GM19455 (cell line): Measurements from ENCODE around the gene SLC35F2.
"Not testable (repeated sequence)": the region's sequence is repeated elsewhere in the genome, so short reads cannot be mapped to it uniquely, and the experiment has no call there.

Experiments used
- ATAC-seq: cut with Tn5 transposase; IDR thresholded peaks from one replicate; pipeline ENCODE4 v1.9.1; 2021; ENCODE audit not compliant: unreplicated experiment

SLC35F2 gene

DNA sequence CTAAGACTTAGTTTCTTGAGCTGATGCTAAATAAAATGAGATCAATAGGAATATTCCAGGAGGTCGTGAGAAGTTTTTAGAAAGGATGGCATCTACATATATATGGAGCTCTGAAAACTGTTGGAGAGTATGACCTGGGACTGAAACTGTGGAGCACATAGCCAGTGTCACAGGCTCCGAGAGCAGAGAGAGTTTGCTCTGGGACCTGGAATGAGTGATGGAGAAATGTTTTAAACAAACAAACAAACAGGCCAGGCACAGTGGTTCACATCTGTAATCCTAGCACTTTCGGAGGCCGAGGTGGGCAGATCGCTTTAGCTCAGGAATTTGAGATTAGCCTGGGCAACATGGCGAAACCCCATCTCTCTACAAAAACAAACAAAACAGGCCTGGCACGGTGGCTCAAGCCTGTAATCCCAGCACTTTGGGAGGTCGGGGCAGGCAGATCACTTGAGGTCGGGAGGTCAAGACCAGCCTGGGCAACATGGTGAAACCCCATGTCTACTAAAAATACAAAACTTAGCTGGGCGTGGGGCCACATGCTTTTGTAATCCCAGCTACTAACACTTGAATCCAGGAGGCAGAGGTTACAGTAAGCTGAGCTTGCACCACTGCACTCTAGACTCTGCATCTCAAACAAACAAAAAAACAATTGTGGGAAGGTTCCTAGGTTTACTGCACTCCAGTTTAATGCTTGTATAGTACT lies 67.1 kb downstream of the SLC35F2 start:
- ATAC-seq = no peak

DNA sequence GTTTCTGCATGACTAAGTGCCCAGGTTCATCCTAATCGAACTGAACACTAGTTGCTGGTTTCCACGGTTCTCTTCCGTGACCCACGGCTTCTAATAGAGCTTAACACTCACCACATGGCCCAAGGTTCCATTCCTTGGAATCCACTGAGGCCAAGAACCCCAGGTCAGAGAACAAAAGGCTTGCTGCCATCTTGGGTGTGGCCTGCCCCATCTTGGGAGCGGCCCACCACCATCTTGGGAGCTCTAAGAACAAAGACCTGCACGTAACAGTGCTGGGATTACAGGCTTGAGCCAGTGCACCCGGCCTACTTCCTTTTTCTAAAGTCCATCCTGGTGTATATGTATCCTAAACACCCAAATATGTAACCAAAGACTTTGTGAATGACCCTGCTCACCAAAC lies 68.8 kb downstream of the SLC35F2 start:
- ATAC-seq = no peak

DNA sequence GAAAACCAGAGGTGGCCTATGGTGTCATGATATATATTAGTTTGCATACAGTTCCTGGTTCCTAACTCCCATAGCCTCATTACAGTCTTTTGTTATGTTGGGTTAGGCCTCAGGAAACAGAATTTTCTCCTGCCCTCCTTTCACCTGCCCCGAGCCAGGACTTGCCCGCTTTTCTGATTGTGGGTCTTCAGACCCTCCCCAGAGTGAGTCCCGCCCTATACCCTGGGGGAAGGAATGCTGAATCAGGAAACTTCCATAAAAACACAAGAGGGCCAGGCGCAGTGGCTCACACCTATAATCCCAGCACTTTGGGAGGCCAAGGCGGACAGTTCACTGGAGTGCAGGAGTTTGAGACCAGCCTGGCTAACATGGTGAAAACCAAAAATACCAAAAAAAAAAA lies 70.9 kb downstream of the SLC35F2 start:
- ATAC-seq = no peak

DNA sequence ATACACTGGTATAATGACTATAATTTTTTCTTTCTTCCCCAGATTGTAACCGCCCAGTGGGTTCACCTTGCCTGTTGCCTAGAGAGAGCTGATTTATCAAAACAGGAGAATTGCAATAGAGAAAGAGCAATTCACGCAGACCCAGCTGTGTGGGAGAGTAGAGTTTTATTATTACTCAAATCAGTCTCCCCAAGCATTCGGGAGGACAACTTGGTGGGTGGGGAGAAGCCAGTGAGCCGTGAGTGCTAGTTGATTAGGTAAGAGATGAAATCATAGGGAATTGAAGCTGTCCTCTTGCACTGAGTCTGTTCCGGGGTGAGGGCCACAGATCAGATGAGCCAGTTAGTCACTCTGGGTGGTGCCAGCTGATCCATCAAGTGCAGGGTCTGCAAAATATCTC lies 73.2 kb downstream of the SLC35F2 start:
- no peak for ATAC-seq

DNA sequence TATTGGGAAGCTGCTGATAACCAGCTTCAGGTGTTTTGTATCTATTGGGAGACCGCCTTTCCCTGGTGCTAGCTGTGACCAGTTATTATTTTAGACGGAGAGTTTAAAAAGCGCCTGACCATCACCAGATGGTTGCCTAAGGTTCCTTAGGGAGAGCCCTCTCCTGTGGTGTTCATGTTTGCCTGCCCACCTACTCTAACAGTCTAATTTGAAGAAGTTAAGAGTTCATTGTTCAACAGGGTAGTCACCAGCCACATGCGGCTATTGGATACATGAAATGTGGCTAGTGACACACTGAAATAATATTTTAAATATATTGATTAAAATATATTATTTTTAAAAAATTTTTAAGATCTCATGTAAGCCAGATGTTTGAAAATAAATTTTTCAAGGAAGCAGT lies 75.5 kb downstream of the SLC35F2 start:
- ATAC-seq = no peak

DNA sequence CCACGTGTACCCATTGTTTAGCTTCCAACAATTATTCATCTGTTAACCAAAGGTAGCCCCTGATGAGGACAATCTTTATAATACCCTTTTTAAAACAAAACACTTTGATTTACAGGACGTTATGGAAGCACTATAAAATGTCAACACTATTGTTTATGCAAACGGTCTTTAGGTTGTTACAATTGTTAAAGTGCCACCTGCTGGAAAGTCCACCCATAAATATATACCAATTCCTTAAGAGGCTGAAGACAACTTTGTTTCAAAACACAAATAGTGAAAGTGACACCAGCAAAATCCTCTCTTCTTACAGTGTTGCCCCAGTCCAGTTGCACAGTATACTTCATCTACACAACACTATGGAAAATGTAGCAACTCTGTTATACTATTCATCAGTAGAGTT lies 77.8 kb downstream of the SLC35F2 start:
- no peak for ATAC-seq

DNA sequence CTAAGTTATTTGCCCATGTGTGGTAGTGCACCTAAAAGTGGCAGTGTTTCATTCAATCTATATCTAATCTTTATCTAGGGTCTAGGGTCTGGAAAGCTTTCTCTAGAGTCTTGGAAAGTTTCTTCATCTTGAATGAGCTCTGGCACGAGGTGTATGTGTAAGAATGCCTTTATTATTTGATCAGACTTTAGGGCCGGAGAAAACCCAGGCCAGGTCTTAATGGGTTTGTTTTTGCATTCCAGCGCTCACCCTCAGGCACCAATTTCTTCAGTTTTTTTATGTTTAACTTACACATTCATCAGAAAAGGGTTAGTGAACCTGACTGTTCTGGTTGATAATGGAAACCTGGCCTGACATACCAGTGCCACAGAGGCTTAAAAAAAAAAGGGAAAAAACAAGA lies 78.5 kb downstream of the SLC35F2 start:
- ATAC-seq = no peak

DNA sequence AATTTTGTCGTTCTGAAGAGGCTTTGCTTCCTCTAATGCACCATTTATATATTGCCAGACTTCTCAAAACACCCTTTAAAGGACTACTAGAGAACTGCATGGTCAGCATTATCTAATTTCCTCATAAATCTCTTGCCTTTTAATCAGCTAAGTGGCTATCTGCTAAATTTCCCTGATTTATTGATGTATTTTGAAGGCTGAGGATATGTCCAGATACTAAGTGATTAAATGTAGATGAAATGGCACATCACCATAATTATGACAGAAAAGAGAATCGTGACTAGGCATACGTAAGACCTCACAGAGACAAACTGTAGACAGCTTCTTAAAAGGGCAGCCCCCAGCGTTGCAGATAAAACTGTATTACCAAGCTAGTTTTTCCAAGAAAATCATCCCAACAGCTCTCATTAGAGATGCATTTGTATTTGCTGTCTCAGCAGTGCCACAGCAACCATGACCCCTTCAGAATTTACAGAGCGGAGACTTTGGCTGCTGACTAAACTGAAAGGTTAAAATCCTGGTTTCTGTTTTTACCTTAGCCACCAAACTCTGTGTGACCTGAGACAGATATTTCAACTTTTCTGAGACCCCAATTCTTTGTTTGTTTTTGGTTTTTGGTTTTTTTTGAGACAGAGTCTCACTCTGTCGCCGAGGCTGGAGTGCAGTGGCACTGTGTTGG lies 79.6 kb downstream of the SLC35F2 start:
- no peak for ATAC-seq

DNA sequence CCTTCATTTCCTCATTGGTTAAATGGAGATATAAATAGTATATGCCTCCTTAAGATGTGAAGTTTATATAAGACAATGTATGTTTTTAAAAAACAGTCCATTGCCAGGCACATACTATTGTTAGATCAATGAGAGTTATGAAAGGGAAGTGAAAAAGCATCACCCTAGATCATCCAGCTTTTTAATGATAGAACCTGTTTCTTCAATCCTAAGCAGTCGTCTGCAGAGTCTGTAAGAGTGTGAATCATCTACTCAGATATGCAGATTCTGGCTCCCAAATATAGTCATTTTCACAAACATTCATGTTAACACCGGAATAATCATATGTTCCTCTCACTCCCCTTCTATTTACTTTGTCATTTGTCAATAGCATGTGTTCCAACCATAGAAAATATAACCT lies 81.5 kb downstream of the SLC35F2 start:
- no peak for ATAC-seq

DNA sequence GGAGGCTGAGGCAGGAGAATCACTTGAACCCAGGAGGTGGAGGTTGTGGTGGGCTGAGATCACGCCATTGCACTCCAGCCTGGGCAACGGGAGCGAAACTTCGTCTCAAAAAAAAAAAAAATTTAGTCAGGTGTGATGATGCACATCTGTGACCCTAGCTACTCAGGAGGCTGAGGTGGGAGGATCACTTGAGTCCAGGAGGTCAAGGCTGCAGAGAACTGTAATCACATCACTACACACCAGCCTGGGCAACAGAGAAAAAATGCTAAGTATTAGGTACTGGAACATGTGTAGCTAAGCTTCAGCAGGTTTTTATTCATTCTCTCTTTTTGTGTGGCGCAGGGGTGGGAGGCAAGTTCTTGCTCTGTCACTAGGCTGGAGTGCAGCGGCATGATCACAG lies 82.5 kb downstream of the SLC35F2 start:
- no peak for ATAC-seq

DNA sequence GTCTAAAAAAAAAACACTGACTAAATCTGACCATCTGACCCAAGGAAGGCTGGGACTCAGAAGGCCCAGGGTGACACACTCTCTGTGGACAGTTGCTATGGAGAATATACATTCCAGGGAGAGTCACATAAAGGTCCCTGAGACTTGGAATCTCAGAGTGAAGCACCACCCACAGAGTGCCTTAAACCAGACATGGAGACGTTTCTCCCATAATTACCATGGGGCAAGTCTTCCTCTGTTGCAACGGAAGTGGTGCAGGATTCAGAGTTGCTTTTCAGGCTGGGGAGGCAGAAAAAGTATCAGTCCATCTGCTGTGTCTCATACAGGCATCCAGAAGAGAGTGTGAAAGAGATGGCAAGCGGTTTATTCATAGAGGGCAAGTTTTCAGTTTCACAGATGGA lies 88.0 kb downstream of the SLC35F2 start:
- no peak for ATAC-seq

DNA sequence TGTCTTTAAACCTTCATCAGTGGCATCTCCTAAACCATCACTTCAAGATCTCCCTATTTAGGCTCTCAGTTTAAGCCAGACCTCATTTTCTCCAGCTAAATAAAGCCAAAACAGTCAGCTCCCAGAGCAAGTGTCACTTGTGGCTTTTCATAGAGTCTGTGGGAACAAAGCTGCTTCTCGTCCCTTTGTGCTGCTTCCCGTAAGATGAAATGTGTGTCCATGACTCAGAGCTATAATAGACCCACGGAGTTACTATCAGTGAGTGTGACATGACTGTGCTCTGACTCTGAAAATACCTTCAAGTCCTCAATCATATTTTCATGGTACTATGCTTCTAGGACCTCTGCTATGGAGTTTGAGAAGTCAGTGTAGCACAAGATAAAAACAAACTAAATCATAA lies 89.4 kb downstream of the SLC35F2 start:
- no peak for ATAC-seq

DNA sequence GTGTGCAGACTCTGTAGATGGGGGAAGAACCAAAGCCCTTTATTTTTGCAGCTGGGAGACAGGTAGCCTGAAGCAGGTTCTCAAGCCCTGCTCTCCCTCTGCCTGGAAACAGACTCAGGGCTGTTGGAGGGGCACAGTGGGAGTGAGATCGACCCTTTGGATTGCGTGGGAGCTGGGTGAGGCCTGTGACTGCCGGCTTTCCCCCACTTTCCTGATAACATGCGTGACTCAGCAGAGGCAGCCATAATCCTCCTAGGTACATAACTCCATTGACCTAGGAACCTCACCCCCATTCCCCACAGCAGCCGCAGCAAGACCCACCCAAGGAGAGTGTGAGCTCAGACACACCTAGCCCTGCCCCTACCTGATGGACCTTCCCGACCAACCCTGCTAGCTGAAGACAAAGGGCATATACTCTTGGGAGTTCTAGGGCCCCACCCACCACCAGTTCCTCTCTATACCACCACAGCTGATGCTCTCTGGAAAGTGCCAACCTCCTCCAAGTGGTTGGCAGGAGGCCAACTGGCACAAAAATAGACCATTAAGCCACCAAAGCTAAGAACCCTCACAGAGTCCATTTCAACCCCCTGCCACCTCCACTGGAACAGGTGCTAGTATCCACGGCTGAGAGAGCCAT lies 99.8 kb downstream of the SLC35F2 start:
- ATAC-seq = not testable (repeated sequence)

DNA sequence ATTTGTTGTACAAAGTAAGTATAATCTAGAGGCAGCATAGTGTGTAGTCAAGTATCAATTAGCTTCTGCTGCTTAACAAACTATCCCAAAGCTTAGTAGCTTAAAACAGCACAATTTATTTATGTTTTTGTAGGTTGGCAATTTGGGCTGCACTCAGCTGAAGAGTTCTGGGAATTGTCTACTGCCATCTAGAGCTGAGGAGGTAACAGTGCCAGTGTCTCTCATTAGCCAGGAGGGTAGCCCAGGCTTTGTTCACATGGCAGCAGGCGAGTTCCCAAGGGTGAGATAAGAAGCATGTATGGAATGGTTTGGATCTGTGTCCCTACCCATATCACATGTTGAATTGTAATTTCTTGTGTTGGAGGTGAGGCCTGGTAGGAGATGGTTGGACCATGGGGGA lies 100.9 kb downstream of the SLC35F2 start:
- no peak for ATAC-seq

DNA sequence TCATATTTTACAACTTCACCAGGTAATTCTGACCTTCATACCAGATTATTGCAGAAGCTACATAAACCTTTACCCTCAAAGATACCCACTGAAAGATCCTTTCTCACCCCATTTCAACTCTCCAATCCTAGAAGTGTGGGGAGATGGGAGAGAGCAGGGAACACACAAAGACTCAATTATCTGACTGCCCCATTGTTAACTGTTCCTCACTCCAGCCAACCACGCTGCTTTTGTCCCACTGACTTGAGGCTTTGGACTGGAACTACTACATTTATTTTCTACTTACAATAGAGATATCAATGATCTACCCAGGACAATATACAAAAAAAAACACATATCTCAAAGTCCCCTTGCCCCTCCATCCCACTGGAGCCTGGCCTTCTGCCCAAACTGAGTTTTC lies 102.0 kb downstream of the SLC35F2 start:
- no peak for ATAC-seq

DNA sequence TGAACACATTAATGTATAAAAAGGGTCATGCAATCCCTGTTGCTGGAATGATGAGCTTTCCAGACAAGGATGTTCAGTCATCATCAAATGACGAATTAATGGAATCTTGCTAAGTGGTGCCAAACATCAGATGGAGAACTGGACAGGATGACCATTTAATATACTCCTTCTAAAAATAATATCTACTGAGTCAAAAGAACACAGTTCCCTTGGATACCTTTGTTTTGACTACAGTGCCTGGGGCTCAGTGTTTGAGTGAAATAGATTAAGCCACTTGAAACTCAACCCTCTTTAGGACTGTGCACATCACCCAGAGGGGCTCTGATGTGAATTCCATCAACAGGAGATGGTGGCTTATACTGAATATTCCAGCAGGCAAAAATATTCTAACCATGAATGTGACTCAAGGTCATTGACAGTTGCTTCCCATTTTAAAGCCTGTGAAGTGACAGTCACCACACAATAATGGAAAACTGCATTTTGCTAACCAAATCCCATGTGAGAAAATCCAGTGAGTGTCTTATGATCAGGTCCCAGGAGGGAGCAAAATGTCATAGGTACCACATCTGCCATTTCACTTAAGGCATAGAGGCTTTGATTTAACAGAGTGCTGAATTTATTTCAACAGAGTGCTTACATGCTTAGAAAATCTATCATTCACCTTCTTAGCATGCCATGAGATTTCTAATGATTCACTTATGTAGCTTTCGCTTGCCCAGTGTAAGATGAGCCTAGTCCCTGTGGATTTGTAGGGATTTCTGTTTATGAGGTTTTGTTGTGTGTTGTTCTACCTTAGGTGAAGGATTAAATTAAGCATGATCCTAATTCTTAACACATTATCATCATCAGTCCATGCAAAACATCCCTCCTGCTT lies 105.4 kb downstream of the SLC35F2 start:
- ATAC-seq = no peak

DNA sequence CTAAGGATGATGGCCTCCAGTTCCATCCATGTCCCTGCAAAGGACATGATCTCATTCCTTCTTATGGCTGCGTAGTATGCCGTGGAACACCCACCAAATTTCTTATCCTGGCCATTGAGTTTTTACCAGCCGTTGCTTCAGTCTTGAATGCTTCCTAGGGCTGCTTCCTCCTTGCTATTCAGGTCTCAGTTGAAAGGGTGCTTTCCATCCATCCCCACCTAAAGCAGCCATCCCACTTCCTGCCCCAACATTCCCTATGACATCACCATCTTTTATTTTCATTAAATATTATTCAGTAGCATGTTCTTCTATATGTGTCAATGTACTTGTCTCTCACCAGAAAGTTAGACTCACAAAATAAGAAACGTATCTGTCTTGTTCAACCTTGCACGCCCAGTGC lies 106.1 kb downstream of the SLC35F2 start:
- ATAC-seq = no peak

DNA sequence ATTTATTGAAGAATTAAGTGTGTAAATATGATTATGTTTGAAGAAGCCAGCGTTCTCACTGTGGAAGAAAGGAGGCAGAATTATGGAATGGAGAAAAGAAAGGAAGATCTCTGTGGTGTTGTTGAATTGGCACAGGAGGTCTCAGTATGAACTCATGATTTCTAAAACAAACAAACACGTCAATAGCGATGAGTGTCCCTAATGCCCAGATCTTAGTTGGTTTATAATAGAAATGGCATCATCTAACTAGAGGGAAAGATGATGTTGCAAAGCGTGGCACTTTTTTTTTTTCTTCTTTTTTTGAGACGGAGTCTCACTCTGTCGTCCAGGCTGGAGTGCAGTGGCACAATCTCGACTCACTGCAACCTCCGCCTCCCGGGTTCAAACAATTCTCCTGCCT lies 107.5 kb downstream of the SLC35F2 start:
- no peak for ATAC-seq

DNA sequence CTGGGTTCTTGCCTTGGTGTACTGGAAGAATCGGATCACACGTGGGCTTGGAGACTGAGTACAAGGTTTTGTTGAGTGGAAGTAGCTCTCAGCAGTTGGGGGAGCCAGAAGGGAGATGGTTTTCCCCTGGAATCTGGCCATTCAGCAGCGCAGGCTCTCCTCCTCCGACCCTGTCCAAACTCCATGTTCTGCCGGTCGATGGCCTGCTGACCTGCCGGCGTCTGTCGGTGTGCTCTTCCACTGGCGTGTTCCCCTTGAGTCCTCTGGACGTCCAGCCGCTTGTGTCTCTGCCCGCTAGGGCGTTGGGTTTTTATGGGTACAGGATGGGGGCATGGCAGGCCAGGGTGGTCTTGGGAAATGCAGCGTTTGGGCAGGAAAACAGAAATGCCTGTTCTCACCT lies 108.3 kb downstream of the SLC35F2 start:
- no peak for ATAC-seq

DNA sequence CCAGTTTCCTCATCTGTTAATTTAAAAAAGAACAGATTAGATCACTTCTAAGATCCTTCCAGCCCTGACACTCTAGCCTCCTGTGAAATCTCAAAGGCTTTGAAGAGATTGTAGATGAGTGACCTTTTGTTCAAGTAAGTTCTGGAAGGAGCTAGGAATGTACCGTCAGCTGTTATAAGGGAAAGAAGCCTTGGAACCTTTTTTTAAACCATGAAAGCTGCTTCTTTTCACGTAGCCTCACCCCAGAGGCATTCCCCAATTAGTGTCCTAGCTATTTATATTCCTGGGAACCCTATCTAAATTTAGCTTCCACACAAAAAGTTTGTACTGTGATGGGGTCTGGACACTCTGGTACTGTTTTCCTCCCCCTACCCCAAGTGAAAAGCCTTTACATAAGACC lies 111.0 kb downstream of the SLC35F2 start:
- no peak for ATAC-seq

DNA sequence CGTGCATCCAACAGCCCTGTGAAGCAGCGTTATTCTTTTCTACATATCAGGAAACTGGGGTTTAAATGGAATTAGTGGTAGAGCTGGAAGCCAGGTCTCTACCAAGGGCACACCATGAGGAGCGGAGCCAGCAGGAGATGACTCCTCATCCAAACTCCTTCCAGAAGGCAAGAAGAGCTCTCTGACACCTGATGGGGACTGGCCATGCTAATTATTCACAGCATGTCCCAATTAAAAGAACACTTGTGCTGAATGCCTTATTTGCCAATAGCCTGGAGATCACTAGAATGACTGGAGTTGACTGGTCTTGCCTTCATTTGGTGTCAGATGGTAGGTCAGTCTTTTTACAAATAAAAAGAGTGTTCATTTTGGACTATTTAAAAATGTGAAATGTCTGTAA lies 113.9 kb downstream of the SLC35F2 start:
- ATAC-seq = no peak

DNA sequence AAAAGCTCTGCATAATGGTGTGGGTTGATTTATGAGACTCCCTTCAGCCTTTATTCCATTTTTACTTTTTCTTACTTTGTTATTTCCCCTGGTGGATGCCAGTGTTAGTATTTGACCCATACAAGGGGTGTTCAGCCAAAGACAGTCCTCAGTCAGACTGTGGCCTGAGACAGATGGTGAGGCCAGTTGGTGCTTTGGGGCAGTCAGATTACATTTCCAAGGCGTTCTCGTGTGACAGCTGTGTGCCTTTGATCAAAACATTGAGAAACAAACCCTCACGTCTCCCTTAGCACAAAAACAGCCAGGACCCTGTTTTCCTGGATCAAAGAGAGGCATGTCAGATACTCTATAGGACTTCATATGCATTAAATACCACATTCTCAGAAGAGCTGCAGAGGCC lies 115.4 kb downstream of the SLC35F2 start:
- no peak for ATAC-seq
